ENCODE data around the gene CDKAL1.
A peak's percentile ranks its signal among the peaks of the same experiment; 100 is the strongest.
"Not testable (repeated sequence)": the region's sequence is repeated elsewhere in the genome, so short reads cannot be mapped to it uniquely, and the experiment has no call there.

CDKAL1 gene

DNA sequence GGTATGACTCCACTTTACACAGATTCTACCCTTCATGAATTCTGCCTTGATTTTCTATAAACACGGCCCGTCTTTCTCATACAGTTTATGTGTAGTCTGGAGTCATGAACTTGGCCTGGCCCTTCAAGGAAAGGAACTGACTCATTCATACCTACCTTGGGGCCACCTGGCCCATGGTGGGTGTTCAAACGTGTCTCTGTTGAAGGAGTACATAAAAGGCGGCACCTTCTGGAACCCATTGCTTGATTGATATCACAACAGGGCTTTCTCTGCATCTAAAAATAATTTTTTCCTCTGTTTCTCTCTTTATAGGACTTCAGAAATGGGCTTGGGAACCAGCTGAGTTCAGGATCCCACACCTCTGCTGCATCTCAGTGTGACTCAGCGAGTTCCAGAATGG, 696.3 kb downstream of the CDKAL1 start:
- no peak for DNase-seq

DNA sequence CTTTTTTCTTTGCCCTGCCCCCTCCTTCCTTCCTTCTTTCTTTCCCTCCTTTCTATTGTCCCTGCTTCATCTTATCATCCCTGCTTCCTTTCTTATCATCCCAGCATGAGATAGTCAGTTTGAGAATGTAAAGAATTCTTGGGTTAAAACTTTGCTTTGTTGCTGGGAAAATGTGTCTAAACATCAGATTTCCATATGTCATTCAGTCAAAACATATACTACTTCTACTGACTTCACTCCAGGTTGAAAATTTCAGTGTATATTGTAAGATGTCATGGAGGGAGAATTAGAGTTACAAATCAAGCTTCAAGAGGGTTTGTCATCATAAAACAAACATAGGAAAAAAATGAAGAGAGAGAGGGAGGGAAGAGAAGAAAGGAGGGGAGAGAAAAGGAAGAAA, 700.9 kb downstream of the CDKAL1 start:
- DNase-seq: no peak

DNA sequence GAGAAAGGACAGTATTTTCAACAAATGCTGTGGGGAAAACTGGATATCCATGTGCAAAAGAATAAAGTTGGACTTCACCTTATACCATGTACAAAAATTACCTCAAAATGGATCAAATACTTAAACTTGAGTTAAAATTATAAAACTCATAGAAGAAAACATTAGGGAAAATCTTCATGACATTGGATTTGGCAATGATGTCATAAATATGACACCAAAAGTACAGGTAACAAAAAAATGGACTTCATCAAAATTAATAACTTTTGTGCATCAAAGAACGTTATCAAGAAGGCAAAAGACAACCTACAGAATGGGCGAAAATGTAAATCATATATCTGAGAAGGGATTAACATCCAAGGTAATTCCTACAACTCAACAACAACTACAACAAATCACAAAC, 704.0 kb downstream of the CDKAL1 start:
- DNase-seq: no peak

DNA sequence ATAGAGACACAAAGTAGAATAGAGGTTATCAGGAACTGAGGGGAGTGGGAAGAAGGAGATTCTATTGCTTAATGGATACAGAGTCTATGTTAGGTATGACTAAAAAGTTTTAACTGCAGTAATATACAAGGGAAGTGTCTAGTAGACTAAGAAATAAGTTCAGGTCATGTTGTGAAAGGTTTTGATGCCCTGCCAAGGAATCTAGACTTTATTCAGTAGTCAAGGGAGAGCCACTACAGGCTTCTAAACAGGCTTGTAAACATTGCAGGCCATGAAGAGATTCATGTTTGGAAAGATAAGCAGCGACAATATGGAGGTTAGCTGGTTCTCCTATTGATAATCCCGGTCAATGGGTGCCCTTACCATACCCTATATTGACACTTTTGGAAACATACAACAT, 706.5 kb downstream of the CDKAL1 start:
- no peak for DNase-seq

DNA sequence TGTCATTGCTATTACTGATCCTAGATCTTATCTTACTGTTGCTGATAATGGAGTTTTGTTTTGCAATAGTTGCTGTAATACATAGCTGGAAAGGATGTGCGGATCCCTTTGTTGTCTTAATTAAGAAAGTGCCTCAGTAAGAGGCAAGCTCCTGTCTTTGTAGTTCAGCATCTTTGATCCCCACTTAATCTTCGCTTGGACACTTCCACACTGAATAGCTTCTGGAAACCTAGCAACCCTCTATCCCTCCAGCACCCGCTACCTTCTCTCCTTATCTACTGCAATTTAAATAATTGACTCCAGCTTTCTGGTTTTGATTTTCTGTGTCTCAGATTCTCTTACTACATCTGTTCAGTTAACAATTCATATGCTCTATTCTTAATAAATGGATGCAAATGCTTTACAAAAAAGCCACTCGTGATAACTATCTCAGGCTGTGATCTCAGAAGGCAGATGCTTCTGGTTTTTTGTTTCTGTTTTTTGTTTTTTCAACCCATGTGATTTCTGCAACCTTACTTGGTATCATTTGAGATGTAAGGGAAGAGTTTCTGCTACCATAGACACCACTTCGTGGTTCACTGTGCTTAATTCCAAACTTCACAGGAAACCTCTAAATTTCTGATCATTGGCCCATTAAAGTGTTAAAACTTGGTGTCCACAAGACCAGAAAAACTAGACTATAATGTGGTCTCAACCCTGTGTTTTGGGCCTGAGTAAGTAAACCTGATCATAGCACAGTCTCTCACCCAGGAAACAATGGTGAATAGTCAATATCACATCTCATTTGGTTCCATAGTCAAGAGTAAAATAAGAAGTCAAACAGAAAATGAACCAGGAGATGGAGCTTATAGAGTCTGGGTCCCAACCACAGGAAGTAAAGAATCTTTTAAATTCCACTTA, 707.2 kb downstream of the CDKAL1 start:
- no peak for DNase-seq

DNA sequence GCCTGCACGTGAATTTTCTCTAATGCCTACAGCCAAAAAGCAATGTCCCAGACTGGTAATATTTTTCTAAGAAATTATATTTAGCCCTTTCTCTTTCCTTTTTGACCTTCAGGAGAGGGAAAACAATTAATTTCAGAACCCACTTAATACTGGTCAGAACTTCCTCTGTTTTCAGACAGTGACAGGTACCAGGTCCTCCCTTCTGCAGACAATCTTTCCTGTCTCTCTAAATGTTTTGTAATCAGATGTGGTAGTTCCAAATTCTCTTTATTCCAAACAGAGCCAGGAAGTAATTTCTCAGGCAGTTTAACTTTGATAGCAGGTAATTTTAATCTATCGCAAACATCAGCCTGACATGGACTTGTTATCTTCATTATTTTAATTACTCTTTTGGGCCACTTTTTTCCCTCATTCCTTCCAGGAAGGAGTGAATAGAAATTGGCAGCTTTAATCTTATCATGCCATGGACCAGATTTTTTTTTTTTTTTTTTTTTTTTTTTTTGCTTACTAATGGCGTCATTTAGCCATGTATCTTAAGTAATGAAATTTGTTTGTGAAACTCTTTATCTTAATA, 710.7 kb downstream of the CDKAL1 start:
- DNase-seq: no peak

DNA sequence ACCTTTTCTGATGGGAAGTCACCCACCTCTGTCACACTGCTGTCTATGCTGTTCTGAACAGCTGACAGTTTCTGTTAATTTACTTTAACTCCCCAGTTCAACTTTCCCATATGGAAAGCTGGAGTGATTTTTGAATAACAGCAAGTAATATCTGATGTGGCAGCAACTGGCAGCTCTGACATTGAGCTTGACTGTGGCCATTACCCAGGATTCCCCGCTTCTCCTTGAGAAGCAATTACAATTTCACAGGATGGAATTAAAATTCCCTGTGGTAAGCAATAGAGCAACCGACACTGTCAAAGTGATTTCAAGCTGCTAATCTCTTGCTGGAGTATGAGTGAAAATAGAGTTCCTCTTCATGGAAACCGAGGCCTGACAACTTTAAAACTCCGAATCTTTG, 711.2 kb downstream of the CDKAL1 start:
- DNase-seq: no peak

DNA sequence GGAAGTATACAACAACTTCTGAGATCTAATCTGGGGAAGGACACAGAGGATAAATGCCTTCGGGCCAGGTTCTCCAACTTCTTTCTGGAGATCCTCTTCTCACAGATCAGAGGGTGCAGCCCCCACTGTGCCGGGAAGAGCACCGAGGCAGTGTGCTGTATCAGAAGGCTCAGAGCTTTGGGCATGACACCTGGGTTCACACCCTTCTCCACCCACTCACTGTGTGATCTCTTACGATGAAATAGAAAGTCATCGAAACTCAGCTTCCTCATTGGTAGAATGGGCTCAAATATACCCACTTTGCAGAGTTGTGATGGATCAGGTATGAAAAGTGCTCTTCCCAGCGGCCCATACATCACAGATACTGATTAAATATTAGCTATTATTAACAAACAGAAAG, 711.8 kb downstream of the CDKAL1 start:
- no peak for DNase-seq

DNA sequence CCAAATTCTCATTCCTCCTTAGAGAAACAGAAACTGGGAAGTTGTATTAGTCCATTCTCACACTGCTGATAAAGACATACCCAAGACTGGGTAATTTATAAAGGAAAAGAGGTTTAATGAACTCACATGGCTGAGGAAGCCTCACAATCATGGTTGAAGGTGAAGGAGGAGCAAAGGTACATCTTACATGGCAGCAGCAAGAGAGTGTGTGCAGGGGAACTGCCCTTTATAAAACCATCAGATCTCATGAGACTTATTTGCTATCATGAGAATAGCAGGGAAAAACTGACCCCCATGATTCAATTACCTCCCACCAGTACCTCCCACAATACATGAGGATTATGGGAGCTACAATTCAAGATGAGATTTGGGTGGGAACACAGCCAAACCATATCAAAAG, 720.2 kb downstream of the CDKAL1 start:
- not testable (repeated sequence) for DNase-seq

DNA sequence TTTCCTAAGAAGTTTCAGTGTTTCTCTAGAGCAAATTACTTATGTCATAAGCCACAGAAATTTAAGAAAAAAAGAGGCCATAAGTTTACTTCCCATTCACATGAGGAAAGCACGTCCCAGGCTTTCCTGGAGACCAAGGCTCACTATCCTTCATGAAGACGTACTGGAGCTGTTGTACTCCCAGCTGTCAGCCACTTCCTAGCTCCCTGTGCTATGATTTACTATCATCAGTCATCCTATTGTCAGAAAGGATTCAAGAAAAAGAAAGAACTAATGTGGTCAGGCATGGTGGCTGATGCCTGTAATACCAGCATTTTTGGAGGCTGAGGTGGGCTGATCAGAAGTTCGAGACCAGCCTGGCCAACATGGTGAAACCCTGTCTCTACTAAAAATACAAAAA, 721.9 kb downstream of the CDKAL1 start:
- no peak for DNase-seq

DNA sequence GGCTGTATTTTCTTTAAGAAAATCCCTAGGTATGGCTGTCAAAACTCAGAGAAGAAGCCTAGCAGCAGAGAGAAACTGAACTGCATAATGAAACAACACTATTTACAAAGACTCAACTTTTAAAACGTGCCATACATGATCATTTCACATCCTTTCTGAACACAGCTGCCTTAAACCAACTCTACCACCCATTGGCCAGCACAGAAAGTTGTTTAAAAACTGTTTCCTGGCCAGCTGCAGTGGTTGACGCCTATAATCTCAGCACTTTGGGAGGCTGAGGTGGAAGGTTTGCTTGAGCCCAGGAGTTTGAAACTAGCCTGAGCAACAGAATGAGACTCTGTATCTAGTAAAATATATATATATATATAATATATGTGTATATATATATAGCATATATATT, 722.9 kb downstream of the CDKAL1 start:
- DNase-seq: no peak

DNA sequence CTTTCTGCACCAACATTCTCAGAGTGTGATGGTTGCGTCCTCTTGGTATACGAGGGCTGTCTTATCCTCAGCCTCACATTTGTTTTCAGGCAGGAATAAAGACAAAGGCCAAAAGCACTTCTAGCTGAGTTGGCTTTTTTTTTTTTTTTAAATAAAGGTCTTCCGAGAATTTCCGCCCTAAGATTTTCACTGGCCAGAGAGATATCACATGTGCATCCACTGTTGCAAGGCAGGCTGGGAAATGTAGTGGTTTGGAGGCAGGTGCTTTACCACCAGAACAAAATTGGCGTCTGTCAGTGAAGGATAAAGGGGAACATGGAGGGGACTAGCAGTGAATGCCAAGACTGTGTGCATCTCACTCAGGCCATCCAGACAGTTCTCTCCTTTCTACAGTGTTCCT, 724.4 kb downstream of the CDKAL1 start:
- no peak for DNase-seq

DNA sequence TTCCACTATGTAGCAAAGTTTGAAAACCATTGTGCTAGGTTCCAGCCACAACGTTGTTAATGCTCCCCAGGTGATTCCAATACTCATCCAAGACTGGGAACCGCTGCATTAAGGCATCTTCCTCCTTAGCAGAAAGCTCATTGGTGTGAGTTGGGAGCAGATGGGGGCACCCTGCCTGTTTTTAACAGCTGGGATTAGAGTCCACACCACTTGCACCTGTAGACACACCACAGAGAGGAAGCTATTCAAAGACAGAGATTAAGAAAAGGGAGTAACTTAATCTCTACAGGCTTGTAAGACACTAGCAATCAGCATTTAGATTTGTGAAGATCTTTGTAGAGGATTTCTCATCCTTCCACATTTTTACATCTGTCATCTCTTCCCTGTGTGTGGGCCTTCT, 725.4 kb downstream of the CDKAL1 start:
- no peak for DNase-seq

DNA sequence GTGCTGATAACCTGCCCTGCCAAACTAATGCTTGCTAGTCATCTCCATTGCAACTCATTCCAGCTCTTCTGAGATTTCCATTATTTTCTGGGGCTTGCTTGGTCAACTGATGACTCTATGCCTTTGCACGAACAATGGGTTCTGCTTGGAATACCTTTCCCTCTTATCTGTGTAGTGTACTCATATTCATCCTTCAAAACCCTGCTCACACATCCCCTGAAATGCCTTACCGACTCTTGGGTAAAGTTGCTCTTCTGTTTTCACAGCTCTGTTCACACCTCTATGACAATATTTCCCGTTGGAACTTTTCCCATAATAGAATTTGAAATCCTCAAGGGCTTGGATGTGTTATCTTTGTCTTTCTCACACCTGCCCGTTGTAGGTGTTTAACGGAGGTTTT, 728.2 kb downstream of the CDKAL1 start:
- DNase-seq: no peak

DNA sequence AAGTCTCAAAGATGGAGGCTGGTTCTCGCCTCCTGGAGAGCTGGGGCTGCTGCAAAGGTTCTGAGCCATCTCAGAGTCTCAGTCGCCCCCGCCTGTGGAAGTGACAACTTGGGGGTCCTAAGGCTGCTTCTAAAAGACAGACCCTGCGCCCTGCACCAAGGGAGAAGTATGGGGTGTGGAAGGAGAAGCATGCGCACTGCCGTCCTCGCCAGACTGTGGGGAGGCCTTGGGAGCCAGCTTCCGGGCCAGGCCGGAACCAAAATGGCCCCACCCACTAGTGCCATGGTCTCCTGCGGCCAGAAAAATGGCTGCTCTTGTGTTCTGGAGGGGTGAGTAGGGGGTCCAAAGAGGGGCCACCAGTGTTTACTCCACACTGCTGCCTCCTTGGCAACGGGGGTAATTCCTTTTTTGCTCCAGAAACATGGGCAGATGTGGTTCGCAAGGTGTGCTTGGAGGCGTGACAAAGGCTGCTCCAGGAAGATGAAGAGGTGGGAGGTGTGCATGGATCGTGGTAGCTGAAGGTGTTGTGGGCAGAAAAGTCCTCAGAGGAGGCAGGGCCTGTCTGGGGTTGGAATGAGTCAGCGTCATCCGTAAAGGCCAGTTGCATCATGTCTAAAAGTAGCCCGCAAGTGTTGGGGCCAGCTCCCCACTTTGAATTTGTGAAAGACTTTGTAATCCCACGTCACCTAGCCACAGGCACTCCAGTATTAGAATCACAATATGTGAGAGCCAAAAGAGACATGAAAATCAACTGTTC, 729.5 kb downstream of the CDKAL1 start:
- DNase-seq: peak in 1 of 2 experiments; percentile 17

DNA sequence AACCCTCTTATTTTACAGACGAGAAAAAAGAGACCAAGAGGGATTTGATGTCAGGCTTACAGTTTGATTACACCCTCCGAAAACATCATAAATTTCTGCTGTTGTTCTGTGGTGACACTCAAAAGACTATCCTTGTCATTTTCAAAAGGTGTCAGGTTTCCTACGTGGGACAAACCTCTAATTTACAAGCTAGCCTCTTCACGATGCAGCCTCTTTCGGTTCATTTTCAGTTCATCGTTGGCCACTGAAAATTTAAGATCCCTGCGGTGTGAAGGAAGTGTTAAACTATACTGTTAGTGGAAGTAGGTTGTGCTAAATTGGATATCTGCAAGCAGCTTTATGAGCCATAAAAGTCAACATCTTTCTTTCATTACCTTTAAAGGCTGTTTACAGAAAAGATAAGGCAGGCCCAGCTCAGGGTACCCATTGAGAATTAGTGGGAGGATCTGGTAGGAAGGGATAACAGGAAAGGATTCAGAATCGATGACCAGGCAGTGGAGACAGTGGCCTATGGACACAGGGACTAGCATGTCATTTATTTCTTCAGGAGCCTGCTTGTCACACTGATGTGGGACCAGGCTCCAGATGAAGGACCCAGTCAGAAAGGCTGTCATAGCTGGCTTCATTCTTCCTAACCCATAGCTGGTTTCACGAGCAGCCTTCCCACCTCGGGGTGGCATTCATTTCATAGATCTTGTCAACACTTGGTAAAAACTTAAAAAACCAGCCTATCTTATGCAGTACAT, 730.2 kb downstream of the CDKAL1 start:
- peak in 1 of 2 experiments; percentile 19 for DNase-seq

DNA sequence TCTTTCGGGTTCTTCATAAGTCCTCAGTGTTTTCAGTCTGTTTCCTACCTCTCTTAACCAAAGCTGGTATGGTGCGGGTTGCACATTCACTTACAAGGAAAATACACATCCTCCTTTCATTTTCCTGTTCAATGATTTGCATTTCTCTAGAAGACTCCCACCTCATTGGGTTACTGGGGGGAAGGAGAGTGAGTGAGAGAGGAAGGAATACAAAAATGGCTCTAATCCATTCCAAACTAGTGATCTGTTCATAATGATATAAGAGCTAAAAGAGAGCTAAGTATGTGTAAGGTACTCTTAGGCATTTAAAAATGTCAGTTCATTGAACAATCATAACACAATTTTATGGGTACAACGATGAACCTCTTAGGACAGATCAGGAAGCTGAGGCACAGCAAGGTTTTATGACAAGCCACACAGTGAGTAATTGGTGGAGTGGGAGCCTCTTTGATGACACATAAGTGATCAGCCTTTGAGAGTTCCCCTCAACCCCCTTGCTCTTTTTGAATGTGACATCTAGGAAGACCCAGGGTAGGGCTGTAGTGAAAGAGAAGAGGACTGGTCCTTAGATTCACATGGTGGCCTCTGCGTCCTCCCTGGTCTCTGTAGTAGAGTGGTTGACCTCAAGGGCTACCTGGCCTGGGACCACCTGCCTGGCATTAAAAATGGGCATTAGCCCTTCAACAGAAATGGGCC, 730.9 kb downstream of the CDKAL1 start:
- DNase-seq: peak; percentile 29 to 37

DNA sequence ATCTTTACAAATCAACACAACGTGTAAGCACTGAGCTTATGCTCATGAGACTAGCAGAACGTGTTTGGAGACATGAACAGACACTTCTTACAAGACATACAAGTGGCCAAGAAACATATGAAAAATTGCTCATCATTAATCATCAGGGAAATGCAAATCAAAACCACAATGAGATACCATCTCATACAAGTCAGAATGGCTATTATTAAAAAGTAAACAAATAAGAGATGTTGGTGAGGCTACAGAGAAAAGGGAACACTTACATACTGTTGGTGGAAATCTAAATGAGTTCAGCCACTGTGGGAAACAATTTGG, 731.4 kb downstream of the CDKAL1 start:
- no peak for DNase-seq

DNA sequence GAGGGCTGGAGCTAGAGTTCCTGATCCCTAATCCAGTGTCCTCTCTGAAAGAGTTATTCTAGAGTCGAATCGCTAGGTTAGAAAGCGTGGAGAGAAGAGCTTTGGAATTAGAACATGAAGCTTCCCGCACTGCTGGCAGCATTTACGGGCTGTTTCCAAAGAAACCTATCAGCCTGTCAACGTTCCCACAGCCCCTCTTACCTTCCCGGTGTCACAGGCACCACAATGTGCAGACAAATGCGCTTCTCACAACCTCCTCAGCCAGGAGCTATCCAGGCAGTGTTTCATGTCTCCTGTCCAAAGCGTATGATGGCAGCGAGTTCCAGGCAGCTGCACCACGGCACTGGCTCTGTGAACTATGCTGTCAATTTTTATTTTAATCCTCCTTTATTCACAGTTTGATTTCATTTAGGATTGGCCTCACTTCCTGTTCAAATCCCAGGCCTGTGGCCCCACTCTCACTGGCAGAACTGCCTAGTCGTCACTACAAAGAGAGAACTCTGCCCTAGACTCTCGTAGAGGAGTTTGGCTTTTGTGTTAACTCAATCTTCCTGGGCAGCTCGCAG, 736.5 kb downstream of the CDKAL1 start:
- no peak for DNase-seq

DNA sequence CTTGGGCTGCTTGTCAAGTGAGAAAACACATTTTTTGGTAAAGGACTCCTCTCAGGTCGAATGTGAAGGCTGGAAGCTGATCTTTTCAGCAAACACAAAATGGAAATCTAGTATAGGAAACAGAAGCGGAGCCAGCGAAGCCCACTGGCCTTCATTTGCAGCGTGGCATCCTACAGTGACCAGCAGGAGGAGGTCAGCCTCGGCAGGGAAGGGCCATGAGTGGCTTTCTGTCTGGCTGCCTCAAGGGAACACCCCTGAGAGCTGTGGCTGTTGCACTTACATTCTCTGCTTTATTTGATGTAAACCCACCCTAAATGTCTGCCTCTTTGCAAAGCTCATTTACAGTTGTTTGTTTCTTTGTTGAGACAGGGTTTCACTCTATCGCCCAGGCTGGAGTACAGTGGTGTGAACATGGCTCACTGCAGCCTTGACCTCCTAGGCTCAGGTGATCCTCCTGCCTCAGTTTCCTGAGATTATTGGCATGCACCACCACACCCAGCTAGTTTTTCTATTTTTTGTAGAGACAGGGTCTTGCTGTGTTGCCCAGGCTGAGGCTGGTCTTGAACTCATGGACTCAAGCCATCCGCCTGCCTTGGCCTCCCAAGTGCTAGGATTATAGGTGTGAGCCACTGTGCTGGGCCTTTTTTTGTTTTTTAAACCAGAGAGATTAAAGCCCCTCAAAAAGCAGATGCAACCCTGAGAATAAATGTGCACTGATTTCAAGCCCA, 737.3 kb downstream of the CDKAL1 start:
- DNase-seq: no peak

DNA sequence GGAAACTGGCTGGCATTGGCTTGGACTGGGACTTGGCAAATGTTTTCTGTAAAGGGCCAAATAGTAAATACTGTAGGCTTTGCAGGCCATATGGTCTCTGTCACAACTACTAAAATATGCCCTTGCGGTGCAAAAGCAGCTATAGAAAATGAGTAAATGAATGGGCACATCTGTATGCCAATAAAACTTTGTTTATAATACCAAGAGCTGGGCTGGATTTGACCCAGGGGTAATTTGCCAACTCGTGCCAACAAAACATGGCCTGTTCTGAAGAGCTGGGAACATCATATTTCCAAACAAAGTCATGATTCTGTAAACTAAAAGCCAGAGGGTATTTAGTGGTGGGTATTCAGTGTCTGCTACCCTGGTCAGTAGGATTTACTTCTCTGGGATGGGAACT, 739.2 kb downstream of the CDKAL1 start:
- DNase-seq: no peak

DNA sequence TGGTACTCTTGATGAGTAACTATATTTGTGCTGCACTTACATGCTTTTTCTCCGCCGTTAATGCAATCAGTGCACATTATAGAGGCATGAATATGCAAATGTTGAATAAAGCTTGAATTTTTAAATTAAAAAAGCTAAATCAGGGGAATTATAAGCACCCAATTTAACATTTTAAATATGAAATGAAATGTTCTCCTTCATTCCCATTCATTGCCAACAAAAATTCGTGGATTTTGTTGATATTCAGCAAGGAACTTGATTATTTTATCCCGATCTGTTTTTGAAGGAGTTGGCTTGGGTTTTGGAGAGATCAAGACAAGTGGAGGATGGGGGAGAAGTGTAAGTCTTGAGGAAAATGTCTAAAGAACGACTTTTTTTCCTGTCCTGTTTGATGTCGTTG, 740.6 kb downstream of the CDKAL1 start:
- no peak for DNase-seq

All from activated T-cell treated with anti-CD3 and anti-CD28 coated beads, Interleukin-2, amount 50 U/mL, for 48 hours (primary cell).